Upper lobe of left lung (tissue), 4 donors: ENCODE results near the gene C1QTNF12.

Experiments used
- CTCF ChIP-seq, 6 experiments: fragments of 450-650 bp in 4 of 6; fragments of 200-600 bp in 2 of 6; sonication (generic) in 2 of 6; IDR thresholded peaks; one replicate each; pipeline ENCODE4 v1.5.1; 2016 to 2019; ENCODE audit warnings: antibody characterized with exemption in 6 of 6
- EP300 ChIP-seq, 4 donors: sonication (generic); formaldehyde crosslinking; IDR thresholded peaks; one replicate each; pipeline ENCODE4 v1.5.1; 2017; ENCODE audit warnings: antibody characterized with exemption in 4 of 4, control low read depth in 2 of 4
- POLR2A ChIP-seq, 4 donors: fragments of 450-650 bp; IDR thresholded peaks; one replicate each; pipeline ENCODE4 v1.5.1; 2016 to 2017; ENCODE audit warnings: antibody characterized with exemption in 4 of 4, mild to moderate bottlenecking in 2 of 4
- POLR2AphosphoS5 ChIP-seq, 2 donors: sonication (generic); formaldehyde crosslinking; IDR thresholded peaks; one replicate each; pipeline ENCODE4 v1.5.1; 2017; ENCODE audit warnings: antibody characterized with exemption in 2 of 2

DNA sequence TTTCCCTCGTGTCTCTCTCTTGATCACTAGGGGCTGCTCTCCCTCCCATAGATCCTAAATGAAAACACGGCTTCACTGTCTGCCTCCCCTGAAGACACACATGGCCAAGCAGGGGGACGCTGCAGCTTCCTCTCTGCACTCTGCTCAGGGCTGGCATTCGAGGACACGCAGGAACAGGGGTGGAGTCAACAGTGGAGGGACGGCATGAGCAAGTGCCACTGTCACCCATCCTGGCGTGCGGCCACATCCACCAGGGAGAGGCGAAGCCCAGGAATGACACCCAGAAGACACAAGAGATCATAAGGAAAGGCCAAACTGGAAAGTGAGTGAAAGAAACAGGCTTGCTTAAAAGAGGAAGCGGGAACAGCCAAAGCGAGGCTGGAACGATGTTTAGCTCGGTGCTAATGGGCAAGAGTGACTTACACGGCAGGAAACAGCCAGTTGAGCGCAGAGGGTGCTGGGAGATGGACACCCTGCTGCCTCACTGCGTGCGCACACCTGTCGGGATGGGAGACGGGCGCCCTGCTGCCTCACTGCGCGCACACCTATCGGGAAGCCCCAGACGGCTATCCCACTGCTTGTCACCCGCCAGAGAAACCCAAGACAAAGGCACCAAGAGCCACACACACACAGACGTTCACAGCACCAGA is 13.6 kb upstream of the C1QTNF12 start:
- no peak for TF ChIP-seq CTCF (IDR thresholded peaks at IDR 0.05)
- no peak for TF ChIP-seq EP300 (IDR thresholded peaks at IDR 0.05)
- TF ChIP-seq POLR2AphosphoS5 (IDR thresholded peaks at IDR 0.05), result no peak
- no peak for TF ChIP-seq POLR2A (IDR thresholded peaks at IDR 0.05)
